Tibial nerve (tissue), 4 donors: ENCODE measurements around the gene TRIM66. TPM values are rescaled to one million over a fixed set of nuclear protein-coding genes. Genes with fewer than 3 reads are reported as not detected.

ENCODE experiments used
- DNase-seq, 2 donors: peaks; one replicate each; pipeline ENCODE4 v3.0.0-alpha.2; 2019; ENCODE audit warnings: low spot score in 2 of 2
- H3K27ac ChIP-seq, 4 donors: fragments of 200-600 bp; sonication (generic) in 3 of 4; one replicate each; pipeline ENCODE4 v1.5.1; 2017 to 2019; ENCODE audit warnings: mild to moderate bottlenecking in 1 of 4
- H3K27me3 ChIP-seq, 2 donors: fragments of 200-600 bp; sonication (generic) in 1 of 2; one replicate each; pipeline versions ENCODE4 v1.5.1 to v1.6.0; 2017 to 2019
- H3K36me3 ChIP-seq, 3 donors: fragments of 200-600 bp; sonication (generic); one replicate each; pipeline ENCODE4 v1.5.1; 2018 to 2019
- H3K4me1 ChIP-seq, 4 donors: fragments of 200-600 bp; sonication (generic) in 3 of 4; one replicate each; pipeline ENCODE4 v1.5.1; 2017 to 2019
- H3K4me3 ChIP-seq, 4 donors: fragments of 200-600 bp; sonication (generic) in 3 of 4; one replicate each; pipeline ENCODE4 v1.5.1; 2017 to 2019; ENCODE audit warnings: mild to moderate bottlenecking in 1 of 4, moderate library complexity in 1 of 4
- H3K9me3 ChIP-seq, 4 donors: fragments of 200-600 bp; sonication (generic) in 3 of 4; one replicate each; pipeline ENCODE4 v1.5.1; 2017 to 2019
- EP300 ChIP-seq, 2 donors: sonication (generic); formaldehyde crosslinking; IDR thresholded peaks; one replicate each; pipeline ENCODE4 v1.6.1; 2017; ENCODE audit warnings: antibody characterized with exemption in 2 of 2, mild to moderate bottlenecking in 1 of 2
- POLR2A ChIP-seq, 2 donors: fragments of 450-650 bp; IDR thresholded peaks; one replicate each; pipeline ENCODE4 v1.6.1; 2017; ENCODE audit warnings: antibody characterized with exemption in 2 of 2, mild to moderate bottlenecking in 2 of 2, moderate library complexity in 2 of 2
- WGBS, 2 donors: methylation state at CpG; one replicate each; pipeline ENCODE4 v1.1.5; 2018; 5-methylcytosine and 5-hydroxymethylcytosine counted together
- total RNA-seq, 4 donors: library from RNA; depleted of rRNA; stranded (reverse); fragments of >200 nt; gene quantifications; one replicate each; pipeline ENCODE4 v1.1.0, GENCODE V29; 2016
- TF ChIP-seq, protein P1 (sequence below), 5 experiments: fragments of 200-600 bp in 3 of 5; fragments of 450-650 bp in 2 of 5; sonication (generic) in 3 of 5; IDR thresholded peaks; one replicate each; pipeline ENCODE4 v1.5.1; 2016 to 2019; ENCODE audit warnings: antibody characterized with exemption in 5 of 5, mild to moderate bottlenecking in 3 of 5, moderate library complexity in 2 of 5

Gene TRIM66
- total RNA-seq, 4 donors from 2014 or later, result 7.1 to 26.5 (median 16.2) TPM

DNA sequence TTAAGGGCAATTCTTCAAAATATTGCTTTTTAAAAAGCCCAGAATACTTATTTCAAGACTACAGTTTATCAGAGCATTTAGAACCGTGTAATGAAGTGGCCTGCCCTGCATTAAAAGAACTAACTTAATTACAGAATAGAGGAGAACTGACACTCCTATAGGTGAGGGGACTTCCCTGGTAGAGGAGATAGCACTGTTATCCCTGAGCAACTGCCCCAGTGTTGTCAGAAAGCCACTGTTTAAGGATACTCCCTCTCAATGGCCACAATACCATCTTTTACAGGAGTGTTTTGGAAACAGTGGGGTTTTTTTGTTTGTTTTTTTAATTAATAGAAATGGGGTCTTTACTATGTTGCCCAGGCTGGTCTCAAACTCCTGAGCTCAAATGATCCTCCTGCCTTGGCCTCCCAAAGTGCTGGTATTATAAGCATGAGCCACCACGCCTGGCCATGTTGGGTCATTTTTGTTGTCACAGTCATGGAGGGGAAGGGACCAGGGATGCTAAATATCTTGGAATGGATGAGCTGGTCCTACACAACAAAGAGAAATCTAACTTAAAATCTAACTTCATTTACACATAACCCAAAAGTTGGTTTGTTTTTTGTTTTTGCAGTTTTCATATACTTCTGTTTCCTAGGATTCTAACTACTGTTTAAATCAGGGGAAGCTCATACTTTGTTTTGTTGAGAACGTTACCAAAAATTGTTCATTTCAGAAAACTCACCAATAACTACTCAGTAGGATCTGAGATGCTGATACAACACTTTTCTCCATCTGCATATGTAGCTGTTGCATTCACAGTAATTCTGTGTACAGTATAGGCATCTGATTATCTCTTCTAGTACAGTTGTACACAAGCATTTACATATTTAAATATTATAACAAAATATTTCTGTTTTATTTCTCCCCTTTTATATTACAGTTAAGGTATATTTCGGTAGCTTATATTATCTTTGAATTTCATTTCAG lies 8.2 kb upstream of the TRIM66 start:
- 81 to 85% methylated on average over 4 of the region's 4 CpGs for WGBS, 2 donors
- H3K4me1 ChIP-seq, result peaks cover 0 to 20% (median 9%) of the 10 kb centered on the region in 4 donors
- no peak for DNase-seq
- no peak overlapping the region for H3K27ac ChIP-seq
- no peak overlapping the region for H3K4me3 ChIP-seq
- H3K27me3 ChIP-seq, result no peaks in the 10 kb centered on the region
- peaks cover 0 to 60% (median 0%) of the 10 kb centered on the region in 3 donors for H3K36me3 ChIP-seq
- no peak for TF ChIP-seq POLR2A (IDR thresholded peaks at IDR 0.05)
- TF ChIP-seq, protein P1, sequence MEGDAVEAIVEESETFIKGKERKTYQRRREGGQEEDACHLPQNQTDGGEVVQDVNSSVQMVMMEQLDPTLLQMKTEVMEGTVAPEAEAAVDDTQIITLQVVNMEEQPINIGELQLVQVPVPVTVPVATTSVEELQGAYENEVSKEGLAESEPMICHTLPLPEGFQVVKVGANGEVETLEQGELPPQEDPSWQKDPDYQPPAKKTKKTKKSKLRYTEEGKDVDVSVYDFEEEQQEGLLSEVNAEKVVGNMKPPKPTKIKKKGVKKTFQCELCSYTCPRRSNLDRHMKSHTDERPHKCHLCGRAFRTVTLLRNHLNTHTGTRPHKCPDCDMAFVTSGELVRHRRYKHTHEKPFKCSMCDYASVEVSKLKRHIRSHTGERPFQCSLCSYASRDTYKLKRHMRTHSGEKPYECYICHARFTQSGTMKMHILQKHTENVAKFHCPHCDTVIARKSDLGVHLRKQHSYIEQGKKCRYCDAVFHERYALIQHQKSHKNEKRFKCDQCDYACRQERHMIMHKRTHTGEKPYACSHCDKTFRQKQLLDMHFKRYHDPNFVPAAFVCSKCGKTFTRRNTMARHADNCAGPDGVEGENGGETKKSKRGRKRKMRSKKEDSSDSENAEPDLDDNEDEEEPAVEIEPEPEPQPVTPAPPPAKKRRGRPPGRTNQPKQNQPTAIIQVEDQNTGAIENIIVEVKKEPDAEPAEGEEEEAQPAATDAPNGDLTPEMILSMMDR (IDR thresholded peaks at IDR 0.05), result no peak
- H3K9me3 ChIP-seq, result no peaks in the 10 kb centered on the region

DNA sequence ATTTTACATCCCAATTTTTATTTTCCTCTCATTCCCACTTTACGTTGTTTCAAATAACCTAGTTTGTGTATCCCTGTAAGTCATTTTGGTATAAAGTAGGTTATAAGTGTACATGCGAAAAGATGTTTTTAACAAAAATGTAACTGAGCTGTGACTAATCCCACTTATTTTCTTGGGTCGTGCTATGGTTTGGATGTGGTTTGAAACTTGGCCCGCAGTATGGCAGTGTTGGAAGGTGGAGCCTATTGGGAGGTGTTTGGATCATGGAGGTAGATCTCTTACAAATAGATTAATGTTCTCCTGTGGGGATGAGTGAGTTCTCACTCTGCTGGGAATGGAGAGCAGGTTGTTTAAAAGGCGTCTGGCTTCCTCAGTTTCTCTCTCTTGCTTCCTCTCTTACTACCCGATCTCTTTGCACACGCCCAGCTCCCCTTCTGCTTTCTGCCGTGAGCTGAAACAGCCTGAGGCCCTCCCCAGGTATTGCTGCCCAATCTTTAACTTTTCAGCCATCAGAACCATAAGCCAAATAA lies 7.3 kb upstream of the TRIM66 start:
- DNase-seq, result no peak
- no peaks in the 10 kb centered on the region for H3K9me3 ChIP-seq
- peaks cover 0 to 60% (median 0%) of the 10 kb centered on the region in 3 donors for H3K36me3 ChIP-seq
- WGBS, 2 donors, result 81 to 86% methylated on average over 8 of the region's 8 CpGs
- H3K27me3 ChIP-seq, result no peaks in the 10 kb centered on the region
- TF ChIP-seq EP300 (IDR thresholded peaks at IDR 0.05) (no peak), POLR2A (IDR thresholded peaks at IDR 0.05) (no peak)
- TF ChIP-seq, protein P1 (IDR thresholded peaks at IDR 0.05), result no peak
- peak overlapping the region in 1 of 4 donors; percentile 57 for H3K4me3 ChIP-seq
- H3K27ac ChIP-seq, result no peak overlapping the region
- H3K4me1 ChIP-seq, result peaks cover 0 to 26% (median 9%) of the 10 kb centered on the region in 4 donors

DNA sequence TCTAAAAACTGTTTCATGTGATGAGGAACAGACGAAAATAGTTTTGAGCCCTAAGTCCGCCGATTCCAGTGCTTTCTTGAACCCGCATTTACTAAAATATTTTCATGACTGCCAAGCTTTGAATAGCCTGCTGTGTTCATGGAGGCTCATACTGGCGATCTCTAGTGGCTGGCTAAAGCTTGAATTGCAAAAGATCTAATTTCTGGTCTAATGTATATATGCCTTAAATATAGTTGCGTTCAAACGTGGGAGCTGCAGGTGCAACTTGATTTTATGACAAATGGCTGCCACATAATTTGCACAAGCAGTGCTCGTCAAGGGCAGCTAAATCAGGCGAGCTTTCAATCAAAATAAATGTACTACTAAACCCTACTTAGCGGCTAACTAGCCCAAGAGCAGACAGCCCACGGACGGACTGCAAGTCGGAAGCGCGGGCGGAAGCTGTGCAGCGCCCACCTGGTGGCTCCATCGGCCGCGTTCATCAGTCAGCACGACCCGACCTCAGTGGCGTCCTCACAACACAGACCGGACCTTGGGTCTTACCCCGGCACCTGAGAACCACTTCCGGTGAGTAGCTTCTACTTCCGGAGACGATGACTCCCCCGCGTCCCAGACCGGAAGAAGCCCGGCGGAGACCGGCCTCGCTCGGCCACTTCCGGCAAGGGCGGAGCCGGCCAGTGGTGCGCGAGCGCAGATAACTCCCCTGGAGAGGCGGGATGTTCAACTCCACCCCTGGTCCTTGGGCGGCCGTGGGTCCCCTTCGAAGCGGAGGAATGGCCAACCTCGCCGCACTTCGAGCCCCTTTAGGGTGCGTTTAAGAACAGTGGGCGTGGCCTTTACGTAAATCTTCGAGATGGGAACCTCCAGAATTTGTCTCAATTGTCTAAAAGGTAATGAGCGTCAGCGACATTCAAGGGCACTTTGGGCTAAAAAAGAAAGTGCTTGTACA lies 6.2 kb upstream of the TRIM66 start:
- Histone ChIP-seq H3K4me1 (peaks cover 4 to 37% (median 17%) of the 10 kb centered on the region in 4 donors), H3K9me3 (no peaks in the 10 kb centered on the region), H3K36me3 (peaks cover 0 to 60% (median 0%) of the 10 kb centered on the region in 3 donors), H3K27ac (peak overlapping the region; percentile 26 to 84 (median 76)), H3K4me3 (peak overlapping the region; percentile 35 to 62 (median 46)), H3K27me3 (no peaks in the 10 kb centered on the region)
- 1 to 2% methylated on average over 30 to 56 of the region's 56 CpGs for WGBS, 2 donors
- peak; percentile 78 to 88 for DNase-seq
- TF ChIP-seq EP300 (IDR thresholded peaks at IDR 0.05) (peak; percentile 83 to 93), POLR2A (IDR thresholded peaks at IDR 0.05) (peak in 1 of 2 donors; percentile 55)
- TF ChIP-seq, protein P1 (IDR thresholded peaks at IDR 0.05), result peak in 1 of 5 experiments; percentile 47

DNA sequence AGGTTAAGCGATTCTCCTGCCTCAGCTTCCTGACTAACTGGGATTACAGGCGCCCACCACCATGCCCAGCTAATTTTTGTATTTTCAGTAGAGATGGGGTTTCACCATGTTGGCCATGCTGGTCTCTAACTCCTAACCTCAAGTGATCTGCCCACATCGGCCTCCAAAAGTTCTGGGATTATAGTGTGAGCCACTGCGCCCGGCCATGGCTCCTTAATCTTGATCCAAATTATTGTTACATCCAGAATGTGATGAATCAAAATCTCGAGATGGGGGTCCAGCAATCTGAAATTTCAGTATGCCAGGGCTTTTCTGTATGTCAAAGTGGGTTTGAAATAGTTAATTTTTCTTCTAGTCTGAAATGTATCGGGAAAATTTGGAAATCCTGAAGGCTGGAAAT lies 3.9 kb upstream of the TRIM66 start:
- Histone ChIP-seq H3K27me3 (no peaks in the 10 kb centered on the region), H3K4me3 (no peak overlapping the region), H3K4me1 (peaks cover 4 to 48% (median 24%) of the 10 kb centered on the region in 4 donors), H3K27ac (no peak overlapping the region), H3K9me3 (no peaks in the 10 kb centered on the region), H3K36me3 (peaks cover 0 to 36% (median 0%) of the 10 kb centered on the region in 3 donors)
- TF ChIP-seq POLR2A (IDR thresholded peaks at IDR 0.05), result no peak
- TF ChIP-seq, protein P1 (IDR thresholded peaks at IDR 0.05), result no peak
- TF ChIP-seq EP300 (IDR thresholded peaks at IDR 0.05), result no peak
- no peak for DNase-seq
- WGBS, 2 donors, result 83 to 84% methylated on average over 7 of the region's 7 CpGs
